ENCODE results near the gene NRG3.

NRG3 gene

DNA sequence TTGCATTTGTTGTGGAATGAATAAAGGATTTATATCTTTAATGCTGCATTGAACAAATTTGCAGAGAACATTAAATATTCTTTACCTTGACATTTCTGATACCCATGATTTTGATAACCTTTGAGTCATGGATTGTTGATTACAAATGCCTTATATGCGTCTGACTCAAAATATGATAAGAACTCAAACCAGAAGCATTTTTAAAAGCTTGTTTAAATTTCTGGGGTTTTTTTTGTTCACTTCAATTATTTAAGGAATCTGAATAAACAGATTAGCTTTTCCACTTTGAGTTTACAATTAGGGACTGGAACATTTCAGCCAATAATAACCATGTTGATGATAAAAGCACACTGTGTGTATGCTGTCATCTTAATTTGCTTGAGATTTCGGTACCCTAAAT lies 253.5 kb downstream of the NRG3 start:
- no peak for DNase-seq

DNA sequence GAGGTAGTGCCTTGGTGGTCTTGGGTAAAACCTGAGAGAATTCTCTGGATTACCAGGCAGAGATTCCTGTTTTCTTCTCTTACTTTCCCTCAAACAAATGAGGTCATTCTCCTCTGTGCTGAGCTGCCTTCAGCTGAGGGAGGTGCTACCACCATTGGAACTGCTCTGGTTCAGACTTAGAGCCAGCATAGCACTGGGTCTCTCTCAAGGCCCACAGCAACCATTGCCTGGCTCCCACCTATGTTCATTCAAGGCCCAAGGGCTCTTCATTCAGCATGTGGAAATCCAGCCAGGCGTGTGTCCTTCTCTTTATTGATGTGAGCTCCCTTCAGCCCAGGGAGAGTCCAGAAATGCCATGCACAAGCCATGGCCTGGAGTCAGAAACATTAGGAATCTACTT lies 261.1 kb downstream of the NRG3 start:
- DNase-seq: no peak

DNA sequence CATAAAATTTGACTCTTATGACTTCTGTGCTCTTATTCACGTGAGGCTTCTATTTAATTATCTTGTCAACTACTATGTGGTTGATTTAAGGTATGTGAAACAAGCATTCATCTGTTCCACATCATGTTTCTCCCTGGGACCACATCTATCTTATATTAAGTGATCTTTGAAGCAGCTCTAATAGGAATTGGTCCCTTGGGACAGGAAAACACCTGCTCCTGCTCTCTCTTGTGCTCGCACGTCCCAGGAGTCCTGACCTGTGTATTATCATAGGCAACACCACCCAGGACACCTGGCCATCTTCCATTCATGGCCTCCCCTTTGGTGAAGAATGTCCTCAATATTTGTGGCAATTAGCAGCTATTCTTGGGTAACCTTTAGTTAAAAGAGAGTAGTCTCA lies 269.2 kb downstream of the NRG3 start:
- DNase-seq: no peak

DNA sequence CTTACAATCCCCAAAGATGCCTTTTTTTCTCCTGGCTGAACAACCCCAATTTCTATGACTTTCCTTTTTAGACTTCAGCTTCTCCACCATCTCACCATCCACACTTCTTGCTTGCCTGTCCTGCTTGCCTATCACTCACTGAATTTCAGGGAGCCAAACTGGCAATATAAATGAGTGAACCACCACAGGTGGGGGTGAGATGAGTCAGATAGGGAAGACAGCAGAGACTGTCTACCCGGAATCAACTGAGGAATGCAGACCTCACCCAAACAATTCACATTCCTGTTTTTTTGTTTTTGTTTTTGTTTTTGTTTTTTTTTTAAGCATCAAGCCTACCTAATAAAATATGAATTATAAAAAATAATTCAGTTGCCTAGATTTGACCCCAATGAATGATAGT lies 273.8 kb downstream of the NRG3 start:
- DNase-seq: peak; percentile 67

DNA sequence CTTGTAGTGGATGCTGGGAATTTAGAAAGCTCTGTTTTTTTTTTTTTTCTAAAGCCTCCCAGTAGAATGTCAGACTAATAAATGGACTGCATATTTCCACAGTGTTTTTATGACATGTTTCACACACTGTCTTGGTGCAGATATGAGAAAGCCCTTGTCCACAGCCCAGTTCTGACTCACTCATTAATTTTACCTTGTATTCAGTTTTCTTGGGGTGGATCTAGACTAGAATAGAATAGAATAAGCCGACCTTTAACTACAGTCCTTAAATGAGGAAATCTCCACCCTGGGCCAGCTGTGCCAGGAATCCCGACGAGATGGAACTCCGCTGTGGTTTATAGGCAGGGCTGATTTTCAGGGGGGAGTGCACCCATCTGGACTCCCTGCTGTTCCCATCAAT lies 274.7 kb downstream of the NRG3 start:
- no peak for DNase-seq

DNA sequence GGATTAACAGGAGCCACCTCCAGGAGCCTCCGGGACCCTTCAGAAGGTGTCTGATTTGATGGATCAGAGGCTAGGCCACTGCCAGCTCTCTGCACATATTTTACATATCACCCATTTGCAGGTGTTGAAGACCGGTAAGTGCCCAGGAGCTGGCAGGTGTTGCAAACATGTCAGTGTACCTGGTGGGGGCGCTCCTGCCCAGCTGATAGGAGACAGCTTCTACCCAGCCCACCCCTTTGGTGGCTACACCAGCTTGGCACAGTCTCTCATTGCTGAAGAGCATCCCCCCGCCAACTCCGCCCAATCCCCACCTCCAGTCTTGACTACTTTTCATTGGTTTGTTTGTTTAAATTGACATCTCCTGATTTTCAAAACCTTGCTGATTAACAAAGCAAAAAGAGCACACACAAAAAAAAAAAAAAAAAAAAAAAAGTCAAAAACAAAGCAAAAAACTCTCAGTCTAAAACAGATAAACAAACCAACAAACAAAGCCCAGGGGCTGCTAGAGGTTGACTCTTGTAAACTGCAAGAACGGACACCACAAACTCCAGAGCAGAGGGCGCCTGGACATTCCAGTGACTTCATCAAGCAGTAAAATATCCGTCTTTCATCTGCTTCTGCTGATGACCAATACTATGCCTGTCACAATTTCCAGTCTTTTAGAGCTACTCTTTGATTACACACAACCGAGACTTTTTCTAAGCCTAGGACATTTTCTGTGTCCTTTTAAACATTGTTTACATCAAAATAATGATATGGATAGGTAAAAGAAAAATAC lies 275.3 kb downstream of the NRG3 start:
- peak; percentile 91 for DNase-seq

DNA sequence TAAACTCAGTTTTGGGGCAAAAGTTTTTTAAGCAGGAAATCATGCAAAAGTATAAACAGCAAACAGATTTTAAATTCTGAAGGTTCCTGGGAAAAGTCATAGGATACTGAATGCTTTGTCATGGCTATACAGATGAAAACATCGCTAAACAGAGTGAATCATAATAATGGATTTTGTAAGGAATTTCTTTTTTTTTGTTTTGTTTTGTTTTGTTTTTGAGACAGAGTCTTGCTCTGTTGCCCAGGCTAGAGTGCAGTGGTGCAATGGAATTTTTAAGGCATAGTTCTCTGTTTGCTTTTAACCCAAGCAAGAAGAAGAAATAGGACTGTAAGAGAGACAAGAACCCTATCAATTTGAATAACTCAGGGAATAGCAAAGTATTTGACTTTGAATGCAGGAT lies 285.3 kb downstream of the NRG3 start:
- DNase-seq: no peak

DNA sequence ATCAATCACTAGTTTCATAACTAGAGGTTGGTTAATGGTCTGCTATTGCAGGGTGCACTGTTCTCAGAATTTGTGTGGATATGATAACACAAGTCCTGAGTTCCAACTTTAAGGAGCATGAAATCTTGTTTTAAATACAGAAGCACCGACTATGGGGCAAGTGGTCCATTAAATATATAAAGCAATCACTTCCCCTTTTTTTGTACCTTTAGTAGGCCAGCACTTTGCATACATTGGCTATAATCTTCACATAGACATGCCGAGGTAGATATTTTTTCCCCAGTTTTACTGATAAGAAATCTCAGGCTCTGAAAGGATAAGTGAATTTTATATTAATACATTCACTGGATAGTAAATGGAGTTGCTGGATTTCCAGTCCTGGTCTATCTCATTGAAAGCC lies 286.3 kb downstream of the NRG3 start:
- no peak for DNase-seq

DNA sequence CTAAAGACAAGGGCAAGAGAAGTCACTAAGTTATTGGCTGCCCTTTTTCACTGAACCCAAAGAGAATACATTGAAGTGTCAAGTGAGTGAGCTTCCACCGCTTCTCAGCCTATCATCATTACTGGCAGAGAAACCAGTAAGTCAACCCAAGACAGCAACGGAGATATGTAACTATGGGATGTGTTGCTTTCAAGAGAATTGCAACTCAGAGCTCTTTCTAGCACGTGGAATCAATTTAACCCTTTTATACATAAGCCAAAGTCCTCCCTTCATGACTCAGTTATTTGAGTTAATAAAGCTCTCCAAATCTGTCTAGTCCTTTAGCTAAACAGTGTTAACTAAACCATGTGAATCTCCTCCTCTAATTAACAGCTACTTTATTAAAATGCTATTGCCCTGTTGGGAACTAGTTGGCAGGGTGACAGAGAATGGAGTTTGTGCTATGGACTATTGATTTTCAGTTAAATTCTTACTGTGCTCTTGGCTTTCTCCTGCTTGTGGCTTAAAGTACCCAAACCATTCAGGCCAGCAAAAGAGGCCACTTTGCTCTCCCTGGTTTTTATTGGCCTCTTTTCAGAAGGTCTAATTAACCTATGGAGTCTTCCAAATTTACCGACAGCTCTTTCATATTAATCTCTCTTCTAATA lies 287.7 kb downstream of the NRG3 start:
- no peak for DNase-seq

DNA sequence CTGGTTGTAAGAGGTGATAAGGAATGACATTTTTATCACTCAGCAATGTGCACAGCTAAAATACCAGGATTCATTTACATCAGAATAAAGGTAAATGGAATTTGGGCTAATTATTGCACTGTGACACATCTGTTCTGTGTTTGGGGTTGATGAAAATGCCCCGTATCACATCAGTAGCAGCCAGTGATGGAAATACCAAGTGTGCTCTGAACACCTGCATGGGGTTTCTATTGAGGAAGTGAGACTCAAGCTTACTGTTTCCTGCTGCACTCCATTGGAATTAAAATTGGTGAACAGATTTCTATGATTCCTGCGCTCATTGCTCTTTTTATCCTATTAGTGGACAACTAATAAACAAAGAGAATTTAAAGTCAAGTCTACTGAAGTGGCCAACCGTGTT lies 296.9 kb downstream of the NRG3 start:
- DNase-seq: no peak

DNA sequence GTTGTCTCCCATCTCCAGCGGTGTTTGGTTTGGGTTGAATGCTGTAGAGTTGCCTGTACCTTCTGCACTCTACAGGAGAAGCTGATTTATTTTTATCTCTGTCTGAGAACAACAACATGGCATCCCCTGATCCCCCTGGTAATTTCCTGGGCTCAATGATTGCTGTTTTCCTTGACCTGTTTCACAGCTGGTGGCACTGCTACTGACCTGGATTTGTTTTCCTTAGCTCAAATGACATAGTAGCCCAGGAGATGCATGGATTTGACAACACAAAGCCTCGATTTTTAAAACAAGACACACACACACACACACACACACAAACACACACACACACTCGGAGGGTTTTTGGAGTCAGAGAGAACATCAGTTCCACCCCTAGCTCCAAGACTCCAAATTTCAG lies 301.6 kb downstream of the NRG3 start:
- DNase-seq: no peak

DNA sequence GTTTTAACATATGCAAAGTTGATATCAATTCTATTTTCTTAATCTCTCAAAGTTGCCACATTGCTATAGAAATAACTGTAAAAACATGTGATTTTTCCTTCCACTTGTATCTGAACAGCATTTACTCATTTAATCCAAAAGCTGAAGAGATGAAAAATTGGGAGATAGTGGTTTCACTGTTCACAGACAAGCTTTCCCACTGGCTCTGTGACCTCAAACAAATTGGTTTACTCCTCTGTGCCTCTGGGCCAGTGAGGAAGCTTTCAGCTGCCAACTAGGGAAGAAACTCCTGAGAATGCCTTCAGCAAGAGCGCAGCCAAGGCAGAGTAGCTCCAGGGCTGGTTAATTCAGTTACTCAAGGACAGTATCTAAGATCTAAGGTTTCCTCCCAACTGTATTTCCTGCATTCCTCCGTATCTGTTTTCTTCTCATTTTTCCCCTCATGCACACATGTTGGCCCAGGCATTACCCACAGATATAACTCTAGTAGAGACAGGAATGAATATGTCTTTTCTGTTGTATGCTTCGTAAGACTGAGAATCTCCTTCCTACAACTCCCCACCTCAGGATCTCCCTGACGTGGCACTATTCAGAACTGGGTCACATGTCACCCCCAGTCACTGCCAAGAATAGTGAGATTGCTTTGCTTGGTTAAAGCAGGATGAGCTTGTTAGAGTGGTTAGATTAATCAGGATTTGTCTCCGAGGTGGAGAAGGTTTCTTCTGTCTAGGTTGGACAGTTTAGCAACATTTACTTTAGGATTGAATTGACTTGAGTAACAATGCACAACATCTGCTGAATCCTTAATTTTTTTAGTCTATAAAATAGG lies 315.7 kb downstream of the NRG3 start:
- peak; percentile 80 for DNase-seq

DNA sequence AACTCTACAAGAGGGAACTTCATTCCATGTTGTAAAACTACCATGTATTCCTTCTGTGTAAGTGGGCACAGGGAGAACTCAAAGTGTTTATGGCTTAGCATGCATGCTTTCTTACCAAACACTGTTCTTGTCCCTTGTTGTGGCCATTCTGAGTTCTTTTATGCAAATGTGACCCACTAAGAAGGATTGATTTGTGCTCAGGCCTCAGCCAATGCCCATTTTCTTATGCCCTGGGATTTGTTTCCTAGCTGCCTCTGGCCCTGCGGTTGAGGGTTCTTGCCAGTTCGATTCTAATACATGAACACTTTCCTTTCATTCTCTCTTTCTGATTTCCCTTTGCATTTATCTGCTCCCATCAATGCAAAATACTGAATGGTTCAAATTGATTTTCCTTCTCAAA lies 316.7 kb downstream of the NRG3 start:
- no peak for DNase-seq

DNA sequence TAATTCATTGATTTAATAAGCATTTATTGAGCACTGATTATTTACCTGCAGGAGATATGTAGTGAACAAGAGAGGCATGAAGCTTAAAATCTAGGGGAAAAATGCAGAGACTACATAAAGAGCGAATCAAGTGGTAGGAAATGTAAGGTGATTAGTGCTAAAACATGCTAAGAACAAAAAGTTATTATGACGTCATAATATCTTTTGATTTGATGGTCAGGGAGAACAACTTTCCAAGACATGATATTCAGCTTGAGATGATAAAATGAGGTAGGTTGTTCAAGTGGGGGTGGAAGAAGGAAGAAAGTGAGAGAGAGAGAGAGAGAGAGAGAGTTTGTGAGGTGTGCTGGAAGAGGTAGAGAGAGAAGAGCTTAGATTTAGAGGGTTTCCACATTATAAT lies 317.7 kb downstream of the NRG3 start:
- no peak for DNase-seq

DNA sequence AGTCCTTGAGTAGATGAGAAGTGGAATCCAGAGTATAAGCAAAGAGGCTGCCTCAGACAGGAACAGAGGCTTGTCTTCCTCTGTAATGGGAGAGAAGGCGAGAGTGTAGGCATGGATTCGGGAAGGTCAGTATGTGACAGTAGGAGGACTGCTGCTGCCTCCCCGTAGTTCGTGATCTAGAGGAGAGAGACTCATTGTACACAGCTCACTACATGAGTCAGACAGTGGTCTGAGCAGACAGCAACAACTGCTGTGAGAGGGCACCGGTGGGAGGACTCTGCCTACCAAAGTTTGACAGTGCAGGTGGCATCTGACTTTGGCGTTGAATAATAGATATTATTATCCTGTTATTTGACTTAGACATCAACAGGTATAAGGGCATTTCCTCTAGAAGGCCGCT lies 319.4 kb downstream of the NRG3 start:
- no peak for DNase-seq

DNA sequence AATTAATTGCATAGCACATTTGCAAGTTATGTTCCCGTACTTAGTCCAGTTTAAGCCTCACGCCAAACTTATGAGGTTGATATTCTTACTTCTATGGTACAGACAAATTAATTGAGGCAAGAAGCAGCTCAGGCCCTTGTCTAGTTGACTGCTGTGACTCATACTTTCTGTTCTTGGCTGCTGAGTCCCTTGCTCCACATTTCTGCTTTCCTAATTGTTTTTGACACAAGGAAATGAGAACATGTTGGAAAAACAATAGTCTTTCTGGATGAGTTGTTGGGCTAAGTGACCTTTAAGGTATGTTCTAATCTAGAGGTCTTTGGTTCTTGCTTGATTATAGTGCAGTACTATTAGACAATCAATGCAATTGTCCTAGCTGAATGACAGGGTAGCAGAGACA lies 331.8 kb downstream of the NRG3 start:
- DNase-seq: no peak

DNA sequence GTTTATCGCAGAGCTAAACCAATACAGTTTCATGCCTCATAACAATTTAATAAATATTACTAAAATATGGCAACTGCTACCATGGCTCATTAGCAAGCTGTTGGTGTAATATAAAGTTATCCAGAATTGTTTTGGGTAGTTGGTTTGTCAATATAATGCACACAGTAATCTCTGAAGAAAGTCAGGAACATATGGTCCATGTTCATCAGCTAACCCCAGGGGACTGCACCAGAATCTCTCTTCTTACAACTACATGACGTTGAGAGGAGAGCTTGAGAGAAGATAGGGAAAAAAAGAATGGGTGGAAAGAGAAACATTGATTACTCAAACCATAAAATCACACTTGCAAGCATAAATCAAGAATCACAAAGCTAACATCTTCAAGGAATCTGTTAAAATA lies 333.7 kb downstream of the NRG3 start:
- DNase-seq: no peak

DNA sequence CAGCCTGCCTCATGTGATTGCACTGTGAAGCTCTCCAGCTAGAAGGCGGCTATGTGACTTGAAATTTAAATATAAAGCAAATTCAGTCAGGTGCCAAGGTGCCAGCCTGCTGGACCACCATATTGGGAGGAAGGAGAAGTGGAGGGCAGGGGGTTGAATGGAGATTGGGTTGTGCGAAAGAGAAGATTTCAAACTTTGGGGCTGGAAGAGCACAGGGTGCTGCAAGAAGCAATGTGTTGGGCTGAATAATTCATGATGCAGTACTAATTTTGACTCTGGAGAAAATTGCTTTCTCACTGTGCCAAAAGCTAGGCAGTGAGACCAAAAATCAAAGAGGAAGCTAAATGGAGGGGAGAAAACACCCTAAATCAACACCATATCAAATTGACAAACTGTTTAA lies 335.3 kb downstream of the NRG3 start:
- DNase-seq: no peak

DNA sequence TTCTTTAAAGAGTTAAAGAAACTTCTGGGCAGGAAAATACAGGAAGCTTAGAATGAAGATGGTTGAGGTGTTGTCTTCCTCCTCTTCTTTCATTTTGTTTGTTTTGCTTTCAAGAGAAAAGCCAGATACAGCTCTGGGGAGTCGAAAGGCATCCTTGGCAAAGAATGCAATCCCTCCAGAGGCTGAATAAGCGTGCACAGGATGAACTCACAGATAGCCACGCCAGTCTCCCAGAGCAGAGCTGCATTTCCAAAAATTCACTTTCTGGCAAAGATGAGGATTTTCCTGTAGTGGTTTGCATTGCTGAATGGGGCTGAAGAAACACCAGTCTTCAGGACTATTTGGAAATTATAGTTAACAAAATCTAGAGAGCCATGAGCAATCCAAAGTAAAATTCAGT lies 336.4 kb downstream of the NRG3 start:
- peak; percentile 67 for DNase-seq

DNA sequence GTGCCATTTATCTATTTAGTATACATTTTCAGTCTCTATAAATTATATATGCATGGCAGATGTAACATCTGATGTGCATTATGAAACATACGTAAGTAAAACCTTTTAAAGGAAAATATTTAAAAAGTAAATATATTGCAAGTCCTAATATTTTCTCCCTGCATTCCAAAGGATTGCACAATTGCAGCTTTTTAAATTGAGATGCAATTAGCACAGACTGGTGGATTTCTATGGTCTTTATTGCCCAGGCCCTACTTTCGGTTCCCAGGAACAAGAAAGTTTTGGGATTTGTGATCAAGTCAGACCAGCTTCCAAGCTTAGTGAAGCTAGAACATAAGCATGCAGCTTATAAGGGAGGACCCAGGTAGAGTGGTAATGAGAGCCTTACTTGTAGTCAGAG lies 337.8 kb downstream of the NRG3 start:
- no peak for DNase-seq

DNA sequence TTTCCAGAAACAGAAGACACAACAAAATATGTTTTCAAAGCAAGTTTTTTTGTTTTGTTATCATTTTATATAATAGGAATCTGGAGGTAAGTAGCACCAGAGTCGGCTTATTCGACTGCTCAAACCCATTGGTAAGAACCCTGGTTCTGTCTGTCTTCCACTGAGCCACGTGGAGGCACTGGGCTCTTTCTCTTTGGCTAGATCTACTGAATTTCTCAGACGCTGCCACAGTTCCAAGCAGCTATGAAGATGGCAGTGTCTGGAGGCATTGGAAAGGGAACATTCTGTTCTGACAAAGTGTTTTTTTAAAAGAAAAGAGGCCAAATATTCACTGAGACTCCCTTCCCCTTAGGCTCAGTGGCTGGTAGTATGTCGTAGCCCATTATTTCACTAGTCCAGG lies 338.8 kb downstream of the NRG3 start:
- DNase-seq: no peak

DNA sequence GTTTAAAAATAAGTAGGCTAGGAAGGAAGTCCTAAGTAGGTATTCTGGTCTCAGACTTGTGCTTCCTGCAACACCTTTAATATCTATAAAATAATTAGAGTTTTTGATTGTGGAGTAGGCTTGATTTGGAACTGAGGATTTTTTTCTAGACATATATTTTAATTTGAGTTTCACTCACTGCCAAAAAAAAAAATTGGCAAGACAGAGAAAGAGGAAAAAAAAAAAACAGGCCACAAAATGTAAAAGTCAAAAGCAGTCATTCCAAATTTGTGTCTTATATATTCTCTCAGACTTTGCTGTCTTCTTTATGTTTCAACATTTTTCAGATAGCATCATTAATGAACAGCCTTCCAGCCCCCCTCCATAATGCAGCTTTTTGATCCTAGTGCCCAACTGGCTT lies 346.1 kb downstream of the NRG3 start:
- DNase-seq: no peak

DNA sequence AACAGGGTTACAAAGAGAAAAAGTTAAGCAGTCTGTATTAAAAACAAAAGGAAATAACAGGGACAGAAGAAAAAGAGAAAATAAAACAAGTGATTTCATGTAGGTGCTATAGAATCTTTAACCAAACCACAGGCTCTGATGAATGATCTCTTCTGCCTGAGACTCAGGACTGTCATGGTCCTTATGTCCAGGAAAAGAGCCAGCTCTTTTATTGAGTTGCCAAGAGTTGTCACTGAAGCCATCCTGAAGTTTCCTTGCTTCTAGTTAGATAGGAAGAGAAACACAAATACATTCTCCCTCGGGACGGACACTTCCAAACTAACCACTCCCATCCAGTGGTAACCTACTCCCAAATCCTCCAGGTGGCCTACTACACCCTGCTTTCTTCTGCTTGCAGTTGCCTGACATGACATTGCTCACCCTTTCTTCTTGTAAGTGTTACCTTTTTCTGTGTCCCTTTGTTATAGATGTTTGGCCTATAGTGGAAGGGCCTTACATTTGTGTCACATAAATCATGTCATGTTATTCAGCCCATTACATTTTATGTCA lies 346.7 kb downstream of the NRG3 start:
- no peak for DNase-seq

DNA sequence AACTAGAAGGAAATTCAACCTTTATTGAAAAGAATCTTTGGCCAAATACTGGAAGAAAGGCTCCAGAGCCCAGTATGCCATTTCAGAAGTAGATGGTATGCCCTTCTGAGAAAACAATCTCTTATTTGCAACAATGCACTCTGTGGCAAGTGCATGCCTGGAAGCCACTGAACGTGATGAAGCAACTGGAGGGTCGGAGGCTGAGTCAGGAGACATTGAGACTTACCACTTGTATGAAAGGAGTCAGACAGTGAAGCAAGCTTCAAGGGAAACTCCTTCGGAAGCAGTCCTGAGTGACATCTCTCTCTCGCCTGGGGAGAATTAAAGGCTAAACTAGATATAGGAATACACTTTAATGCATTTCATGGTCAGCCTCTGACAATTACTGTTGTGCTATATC lies 353.7 kb downstream of the NRG3 start:
- DNase-seq: no peak

Data from islet precursor cell (in vitro differentiated cells).